C4-2B (cell line): ENCODE results near the gene EIF1.

Experiments used
- ZFX ChIP-seq: fragments of 450-650 bp; IDR thresholded peaks from 2 replicates; pipeline ENCODE4 v1.6.1; 2017
- TF ChIP-seq, protein P1 (sequence below): fragments of 450-650 bp; conservative IDR thresholded peaks from 2 replicates; pipeline ENCODE4 v1.5.1; 2017; ENCODE audit warnings: mild to moderate bottlenecking

DNA sequence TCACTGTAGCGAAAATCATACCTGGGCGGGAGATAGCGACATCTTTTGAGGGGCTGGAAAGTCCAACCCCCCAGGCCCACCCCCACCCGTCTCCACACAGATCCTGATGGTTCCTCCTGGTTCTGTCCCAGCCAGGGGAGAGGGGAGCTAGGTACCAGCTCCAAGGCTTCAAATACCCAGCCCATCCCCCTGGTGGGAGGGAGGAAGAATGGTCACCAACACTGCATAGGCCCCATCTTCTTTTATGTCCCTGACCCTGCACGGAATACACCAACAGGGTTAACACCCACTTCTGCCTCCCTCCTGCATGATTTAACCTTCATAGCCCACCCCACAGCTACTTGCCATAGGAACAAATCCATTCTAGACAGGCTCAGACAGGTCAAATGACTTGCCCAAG, 36.4 kb downstream of the EIF1 start:
- TF ChIP-seq, protein P1, sequence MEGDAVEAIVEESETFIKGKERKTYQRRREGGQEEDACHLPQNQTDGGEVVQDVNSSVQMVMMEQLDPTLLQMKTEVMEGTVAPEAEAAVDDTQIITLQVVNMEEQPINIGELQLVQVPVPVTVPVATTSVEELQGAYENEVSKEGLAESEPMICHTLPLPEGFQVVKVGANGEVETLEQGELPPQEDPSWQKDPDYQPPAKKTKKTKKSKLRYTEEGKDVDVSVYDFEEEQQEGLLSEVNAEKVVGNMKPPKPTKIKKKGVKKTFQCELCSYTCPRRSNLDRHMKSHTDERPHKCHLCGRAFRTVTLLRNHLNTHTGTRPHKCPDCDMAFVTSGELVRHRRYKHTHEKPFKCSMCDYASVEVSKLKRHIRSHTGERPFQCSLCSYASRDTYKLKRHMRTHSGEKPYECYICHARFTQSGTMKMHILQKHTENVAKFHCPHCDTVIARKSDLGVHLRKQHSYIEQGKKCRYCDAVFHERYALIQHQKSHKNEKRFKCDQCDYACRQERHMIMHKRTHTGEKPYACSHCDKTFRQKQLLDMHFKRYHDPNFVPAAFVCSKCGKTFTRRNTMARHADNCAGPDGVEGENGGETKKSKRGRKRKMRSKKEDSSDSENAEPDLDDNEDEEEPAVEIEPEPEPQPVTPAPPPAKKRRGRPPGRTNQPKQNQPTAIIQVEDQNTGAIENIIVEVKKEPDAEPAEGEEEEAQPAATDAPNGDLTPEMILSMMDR: no peak
- TF ChIP-seq ZFX: no peak
